ENCODE results near the gene MACROH2A1. TPM values are rescaled to one million over a fixed set of nuclear protein-coding genes. Genes with fewer than 3 reads are reported as not detected.

MACROH2A1 gene
- total and polyA plus RNA-seq, 5 donors from 2014 or later = 126 to 161 (median 140) TPM

Other genes starting within 250 kb of the MACROH2A1 start
- not detected for gene DCANP1, start 48.1 kb upstream of the MACROH2A1 start, total RNA-seq
- not detected for gene DCANP1, start 48.1 kb upstream of the MACROH2A1 start, polyA plus RNA-seq
- gene TIFAB, start 53.1 kb upstream of the MACROH2A1 start, total RNA-seq = not detected
- gene TIFAB, start 53.1 kb upstream of the MACROH2A1 start, polyA plus RNA-seq = not detected
- gene NEUROG1, start 136.7 kb upstream of the MACROH2A1 start, total RNA-seq = not detected
- not detected for gene NEUROG1, start 136.7 kb upstream of the MACROH2A1 start, polyA plus RNA-seq
- not detected for gene CXCL14, start 179.8 kb upstream of the MACROH2A1 start, total RNA-seq
- gene CXCL14, start 179.8 kb upstream of the MACROH2A1 start, polyA plus RNA-seq = not detected